Parathyroid adenoma (tissue), 2 donors: ENCODE data around the gene CEP55.

Source experiments
- H2AFZ ChIP-seq: fragments of 300-600 bp; sonication (generic); one replicate; pipeline ENCODE4 v1.7.0; 2017; ENCODE audit warnings: antibody characterized with exemption, mild to moderate bottlenecking
- H3K27ac ChIP-seq: fragments of 300-600 bp; sonication (generic); one replicate; pipeline ENCODE4 v1.7.0; 2017
- H3K27me3 ChIP-seq: fragments of 300-600 bp; sonication (generic); one replicate; pipeline ENCODE4 v1.7.0; 2017; ENCODE audit warnings: low read length; ENCODE audit not compliant: control insufficient read depth, insufficient read depth
- H3K36me3 ChIP-seq: fragments of 300-600 bp; sonication (generic); one replicate; pipeline ENCODE4 v1.7.0; 2017; ENCODE audit warnings: low read length; ENCODE audit not compliant: control insufficient read depth, insufficient read depth
- H3K4me1 ChIP-seq: fragments of 300-600 bp; sonication (generic); one replicate; pipeline ENCODE4 v1.7.0; 2017; ENCODE audit warnings: control low read depth
- H3K4me2 ChIP-seq: fragments of 300-600 bp; sonication (generic); one replicate; pipeline ENCODE4 v1.7.0; 2017; ENCODE audit warnings: low read length
- H3K4me3 ChIP-seq: fragments of 300-600 bp; sonication (generic); one replicate; pipeline ENCODE4 v1.7.0; 2017; ENCODE audit warnings: low read depth, low read length
- H3K79me2 ChIP-seq: fragments of 300-600 bp; sonication (generic); one replicate; pipeline ENCODE4 v1.7.0; 2017; ENCODE audit warnings: control low read depth
- H3K9ac ChIP-seq: fragments of 300-600 bp; sonication (generic); one replicate; pipeline ENCODE4 v1.7.0; 2017; ENCODE audit warnings: mild to moderate bottlenecking
- H3K9me3 ChIP-seq: fragments of 300-600 bp; sonication (generic); one replicate; pipeline ENCODE4 v1.7.0; 2017; ENCODE audit warnings: low read length; ENCODE audit not compliant: control insufficient read depth
- TF ChIP-seq, protein P1 (sequence below): fragments of 300-600 bp; sonication (generic); IDR thresholded peaks from one replicate; pipeline ENCODE4 v1.7.0; 2017; ENCODE audit warnings: antibody characterized with exemption, mild to moderate bottlenecking
- donor health status: primary hyperparathyroidism.

The CEP55 gene

DNA sequence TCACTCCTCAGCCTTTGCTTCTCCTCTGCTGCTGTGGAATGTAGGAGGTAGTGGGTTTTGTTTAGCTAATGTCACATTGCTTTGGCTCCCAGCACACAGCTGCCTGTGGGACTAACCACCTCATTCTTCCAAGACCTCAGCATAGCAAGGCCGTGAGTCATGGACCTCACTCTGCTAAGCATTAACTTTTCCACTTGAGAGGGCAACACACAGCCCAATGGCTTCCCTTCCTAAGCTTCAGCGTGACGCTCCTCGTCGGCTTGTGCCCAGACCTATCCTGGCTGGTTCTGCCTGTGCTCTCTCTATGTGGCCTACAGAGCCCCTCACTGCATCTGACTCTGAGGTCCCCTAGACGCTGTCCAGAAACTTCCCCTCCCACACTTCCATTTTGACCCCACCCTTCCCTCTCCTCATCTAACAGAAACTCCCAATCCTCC lies 37.6 kb upstream of the CEP55 start:
- H3K27ac ChIP-seq = peak overlapping the region; percentile 3
- H3K9ac ChIP-seq = no peak overlapping the region
- H3K79me2 ChIP-seq = peaks cover 19% of the 10 kb centered on the region
- no peak overlapping the region for H3K4me3 ChIP-seq
- no peak overlapping the region for H3K4me2 ChIP-seq
- no peaks in the 10 kb centered on the region for H3K9me3 ChIP-seq
- peaks cover 9% of the 10 kb centered on the region for H3K4me1 ChIP-seq
- TF ChIP-seq, protein P1, sequence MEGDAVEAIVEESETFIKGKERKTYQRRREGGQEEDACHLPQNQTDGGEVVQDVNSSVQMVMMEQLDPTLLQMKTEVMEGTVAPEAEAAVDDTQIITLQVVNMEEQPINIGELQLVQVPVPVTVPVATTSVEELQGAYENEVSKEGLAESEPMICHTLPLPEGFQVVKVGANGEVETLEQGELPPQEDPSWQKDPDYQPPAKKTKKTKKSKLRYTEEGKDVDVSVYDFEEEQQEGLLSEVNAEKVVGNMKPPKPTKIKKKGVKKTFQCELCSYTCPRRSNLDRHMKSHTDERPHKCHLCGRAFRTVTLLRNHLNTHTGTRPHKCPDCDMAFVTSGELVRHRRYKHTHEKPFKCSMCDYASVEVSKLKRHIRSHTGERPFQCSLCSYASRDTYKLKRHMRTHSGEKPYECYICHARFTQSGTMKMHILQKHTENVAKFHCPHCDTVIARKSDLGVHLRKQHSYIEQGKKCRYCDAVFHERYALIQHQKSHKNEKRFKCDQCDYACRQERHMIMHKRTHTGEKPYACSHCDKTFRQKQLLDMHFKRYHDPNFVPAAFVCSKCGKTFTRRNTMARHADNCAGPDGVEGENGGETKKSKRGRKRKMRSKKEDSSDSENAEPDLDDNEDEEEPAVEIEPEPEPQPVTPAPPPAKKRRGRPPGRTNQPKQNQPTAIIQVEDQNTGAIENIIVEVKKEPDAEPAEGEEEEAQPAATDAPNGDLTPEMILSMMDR = no peak
- no peak overlapping the region for H2AFZ ChIP-seq
- H3K36me3 ChIP-seq = no peaks in the 10 kb centered on the region
- H3K27me3 ChIP-seq = no peaks in the 10 kb centered on the region

- TF ChIP-seq, protein P1 = no peak
- H3K27ac ChIP-seq = no peak overlapping the region
- no peaks in the 10 kb centered on the region for H3K36me3 ChIP-seq
- H3K9ac ChIP-seq = no peak overlapping the region
- H3K4me1 ChIP-seq = peaks cover 10% of the 10 kb centered on the region
- no peak overlapping the region for H3K4me2 ChIP-seq
- H3K9me3 ChIP-seq = no peaks in the 10 kb centered on the region
- H2AFZ ChIP-seq = no peak overlapping the region
- H3K27me3 ChIP-seq = no peaks in the 10 kb centered on the region
- peaks cover 19% of the 10 kb centered on the region for H3K79me2 ChIP-seq
- no peak overlapping the region for H3K4me3 ChIP-seq
Measured at GRCh38 chr10:93459466-93459865, 36.9 kb upstream of the CEP55 start.

DNA sequence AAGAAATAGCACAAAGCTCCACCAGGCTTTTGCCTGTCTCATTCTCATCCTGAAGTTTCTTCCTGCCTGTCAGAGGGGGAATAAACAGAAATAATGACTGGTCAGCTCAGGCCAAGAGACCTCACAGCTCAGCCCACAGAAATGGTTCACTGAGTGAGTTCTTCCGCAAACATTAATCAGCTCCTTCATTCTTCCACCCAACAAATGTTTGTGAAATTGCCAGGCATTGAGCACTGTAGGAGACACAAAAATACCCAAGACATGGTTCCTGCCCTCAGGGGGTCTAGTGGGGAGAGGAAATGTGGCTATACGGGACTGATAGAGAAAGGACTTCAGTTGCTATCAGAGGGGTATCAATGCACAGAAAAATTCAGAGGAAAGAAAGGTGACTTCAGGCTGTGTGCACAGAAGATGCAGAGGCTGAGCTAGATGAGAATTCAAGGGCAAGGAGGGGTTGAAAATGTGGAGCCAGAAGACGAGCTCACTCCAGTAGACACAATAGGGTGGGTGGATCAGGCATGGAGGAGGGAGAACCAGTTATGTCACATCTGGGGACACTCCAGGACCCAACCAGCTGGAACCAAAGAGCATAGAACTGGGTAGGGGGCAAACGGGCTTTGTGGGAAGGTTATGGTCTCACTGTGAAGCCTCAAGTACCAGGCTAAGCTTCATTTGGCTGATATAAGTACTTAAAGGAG lies 35.2 kb upstream of the CEP55 start:
- H3K27me3 ChIP-seq = no peaks in the 10 kb centered on the region
- TF ChIP-seq, protein P1 = no peak
- no peaks in the 10 kb centered on the region for H3K9me3 ChIP-seq
- no peak overlapping the region for H3K9ac ChIP-seq
- no peak overlapping the region for H3K4me3 ChIP-seq
- no peak overlapping the region for H3K27ac ChIP-seq
- peaks cover 19% of the 10 kb centered on the region for H3K79me2 ChIP-seq
- H3K4me2 ChIP-seq = no peak overlapping the region
- H3K36me3 ChIP-seq = no peaks in the 10 kb centered on the region
- H3K4me1 ChIP-seq = peaks cover 18% of the 10 kb centered on the region
- H2AFZ ChIP-seq = no peak overlapping the region

DNA sequence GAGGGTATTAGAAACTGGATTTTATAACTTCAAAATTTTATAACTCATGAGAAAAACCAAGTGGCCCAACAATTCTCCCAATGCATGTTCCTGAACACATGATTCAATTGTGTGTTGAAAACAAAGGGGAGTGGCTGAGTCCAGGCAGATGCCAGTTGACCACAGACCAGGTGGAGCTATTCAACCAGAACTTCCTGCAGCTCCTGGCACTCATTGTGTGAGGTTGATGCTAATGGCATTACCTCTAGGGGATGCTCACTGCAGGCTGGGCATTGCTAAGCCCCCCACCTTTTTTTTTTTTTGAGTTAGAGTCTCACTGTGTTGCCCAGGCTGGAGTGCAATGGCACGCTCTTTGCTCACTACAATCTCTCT lies 34.6 kb upstream of the CEP55 start:
- TF ChIP-seq, protein P1 = no peak
- Histone ChIP-seq H2AFZ (no peak overlapping the region), H3K9ac (no peak overlapping the region)

GRCh38 chr10:93462371-93462770 lies 34.0 kb upstream of the CEP55 start:
- Histone ChIP-seq H3K4me1 (peaks cover 24% of the 10 kb centered on the region), H3K4me2 (no peak overlapping the region), H3K9me3 (no peaks in the 10 kb centered on the region), H3K27me3 (no peaks in the 10 kb centered on the region), H3K9ac (no peak overlapping the region), H3K36me3 (no peaks in the 10 kb centered on the region), H3K79me2 (peaks cover 19% of the 10 kb centered on the region), H3K27ac (no peak overlapping the region), H3K4me3 (no peak overlapping the region), H2AFZ (no peak overlapping the region)
- TF ChIP-seq, protein P1 = no peak

More for the DNA sequence above, 34.6 kb upstream of the CEP55 start:
- no peaks in the 10 kb centered on the region for H3K9me3 ChIP-seq
- no peak overlapping the region for H3K27ac ChIP-seq
- H3K27me3 ChIP-seq = no peaks in the 10 kb centered on the region
- no peak overlapping the region for H3K4me3 ChIP-seq
- peaks cover 19% of the 10 kb centered on the region for H3K79me2 ChIP-seq
- peaks cover 24% of the 10 kb centered on the region for H3K4me1 ChIP-seq
- H3K36me3 ChIP-seq = no peaks in the 10 kb centered on the region
- H3K4me2 ChIP-seq = no peak overlapping the region
